Retinal pigment epithelial cell (primary cell): ENCODE results near the gene RAB39A.
"Not testable (repeated sequence)": the region's sequence is repeated elsewhere in the genome, so short reads cannot be mapped to it uniquely, and the experiment has no call there.

Source experiments
- DNase-seq: peaks from one replicate; pipeline ENCODE4 v3.0.0-alpha.2; 2010; ENCODE audit warnings: low read depth
- H3K4me3 ChIP-seq: 2 replicates; pipeline ENCODE4 v1.5.1; 2011; ENCODE audit warnings: mild to moderate bottlenecking, low read length, control low read depth, moderate library complexity
- TF ChIP-seq, protein P1 (sequence below): conservative IDR thresholded peaks from 2 replicates; pipeline ENCODE4 v1.5.1; 2011; ENCODE audit warnings: low read depth, low read length, control low read depth, inconsistent platforms

Gene RAB39A

DNA sequence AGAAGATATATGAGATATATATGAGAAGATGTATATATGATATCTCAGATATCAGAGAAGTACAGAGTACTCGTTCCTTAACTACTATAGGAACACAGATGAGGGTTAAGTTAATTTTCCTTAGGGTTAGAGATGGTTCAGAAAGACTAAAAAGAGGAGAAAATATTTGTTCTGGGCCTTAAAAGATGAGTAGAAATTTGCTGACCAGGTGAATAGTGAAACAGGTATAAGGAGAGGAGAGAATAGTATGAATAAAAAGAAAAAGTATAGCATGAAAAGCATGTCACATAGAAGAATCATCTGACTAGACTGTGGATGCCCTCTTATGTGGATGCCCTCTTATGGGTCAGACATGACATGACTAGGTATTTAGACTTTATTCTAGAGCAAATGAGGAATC is 6.3 kb upstream of the RAB39A start:
- no peak overlapping the region for H3K4me3 ChIP-seq
- TF ChIP-seq, protein P1, sequence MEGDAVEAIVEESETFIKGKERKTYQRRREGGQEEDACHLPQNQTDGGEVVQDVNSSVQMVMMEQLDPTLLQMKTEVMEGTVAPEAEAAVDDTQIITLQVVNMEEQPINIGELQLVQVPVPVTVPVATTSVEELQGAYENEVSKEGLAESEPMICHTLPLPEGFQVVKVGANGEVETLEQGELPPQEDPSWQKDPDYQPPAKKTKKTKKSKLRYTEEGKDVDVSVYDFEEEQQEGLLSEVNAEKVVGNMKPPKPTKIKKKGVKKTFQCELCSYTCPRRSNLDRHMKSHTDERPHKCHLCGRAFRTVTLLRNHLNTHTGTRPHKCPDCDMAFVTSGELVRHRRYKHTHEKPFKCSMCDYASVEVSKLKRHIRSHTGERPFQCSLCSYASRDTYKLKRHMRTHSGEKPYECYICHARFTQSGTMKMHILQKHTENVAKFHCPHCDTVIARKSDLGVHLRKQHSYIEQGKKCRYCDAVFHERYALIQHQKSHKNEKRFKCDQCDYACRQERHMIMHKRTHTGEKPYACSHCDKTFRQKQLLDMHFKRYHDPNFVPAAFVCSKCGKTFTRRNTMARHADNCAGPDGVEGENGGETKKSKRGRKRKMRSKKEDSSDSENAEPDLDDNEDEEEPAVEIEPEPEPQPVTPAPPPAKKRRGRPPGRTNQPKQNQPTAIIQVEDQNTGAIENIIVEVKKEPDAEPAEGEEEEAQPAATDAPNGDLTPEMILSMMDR: no peak
- DNase-seq: no peak

DNA sequence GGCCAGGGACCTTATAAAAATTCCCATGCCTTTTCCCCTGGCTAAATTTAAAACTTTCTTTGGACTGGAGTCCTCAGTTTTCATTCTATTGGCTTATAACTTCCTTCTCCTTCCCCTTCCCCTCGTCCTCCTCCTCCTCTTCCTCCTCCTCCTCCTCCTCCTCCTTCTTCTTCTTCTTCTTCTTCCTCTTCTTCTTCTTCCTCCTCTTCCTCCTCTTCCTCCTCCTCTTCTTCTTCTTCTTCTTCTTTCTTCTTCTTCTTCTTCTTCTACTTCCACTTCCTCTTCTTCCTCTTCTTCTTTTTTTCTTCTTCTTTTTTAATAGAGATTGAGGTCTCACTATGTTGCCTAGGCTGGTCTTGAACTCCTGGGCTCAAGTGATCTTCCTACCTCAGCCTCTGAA is 4.7 kb upstream of the RAB39A start:
- H3K4me3 ChIP-seq, DNase-seq: not testable (repeated sequence)

DNA sequence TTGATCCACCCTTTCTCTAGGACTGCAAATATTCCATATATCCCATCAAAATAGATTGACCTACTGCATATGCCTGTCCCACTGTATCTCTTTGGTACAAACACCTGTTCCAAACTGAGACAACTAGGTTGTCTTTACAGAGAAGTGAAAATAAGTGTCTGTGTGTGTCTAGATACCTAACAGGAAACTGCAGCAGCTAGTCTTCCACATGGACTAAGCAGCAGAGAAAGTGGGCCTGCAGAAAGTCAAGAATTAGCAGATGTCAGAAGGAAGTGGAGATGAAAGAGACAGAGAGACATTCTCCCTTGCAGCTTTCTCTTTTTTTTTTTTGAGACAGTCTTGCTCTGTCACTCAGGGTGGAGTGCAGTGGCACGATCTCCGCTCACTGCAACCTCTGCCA is 3.9 kb upstream of the RAB39A start:
- TF ChIP-seq, protein P1: no peak
- H3K4me3 ChIP-seq: no peak overlapping the region
- DNase-seq: no peak

DNA sequence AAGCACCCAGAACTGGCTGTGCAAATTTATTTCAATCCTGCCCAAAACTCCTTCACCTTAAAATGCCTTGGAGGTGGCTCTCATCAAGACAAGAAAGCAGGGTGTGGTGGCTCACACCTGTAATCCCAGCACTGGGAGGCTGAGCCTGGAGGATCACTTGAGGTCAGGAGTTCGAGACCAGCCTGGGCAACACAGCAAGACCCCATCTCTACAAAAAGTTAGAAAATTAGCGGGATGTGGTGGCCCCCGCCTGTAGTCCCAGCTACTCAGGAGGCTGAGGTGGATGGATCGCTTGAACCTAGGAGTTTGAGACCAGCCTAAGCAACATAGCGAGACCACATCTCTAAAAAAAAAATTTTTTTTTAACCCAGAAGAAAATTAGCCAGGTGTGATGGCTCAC is 689 bp upstream of the RAB39A start:
- peak overlapping the region; percentile 47 for H3K4me3 ChIP-seq
- TF ChIP-seq, protein P1: no peak
- DNase-seq: no peak

DNA sequence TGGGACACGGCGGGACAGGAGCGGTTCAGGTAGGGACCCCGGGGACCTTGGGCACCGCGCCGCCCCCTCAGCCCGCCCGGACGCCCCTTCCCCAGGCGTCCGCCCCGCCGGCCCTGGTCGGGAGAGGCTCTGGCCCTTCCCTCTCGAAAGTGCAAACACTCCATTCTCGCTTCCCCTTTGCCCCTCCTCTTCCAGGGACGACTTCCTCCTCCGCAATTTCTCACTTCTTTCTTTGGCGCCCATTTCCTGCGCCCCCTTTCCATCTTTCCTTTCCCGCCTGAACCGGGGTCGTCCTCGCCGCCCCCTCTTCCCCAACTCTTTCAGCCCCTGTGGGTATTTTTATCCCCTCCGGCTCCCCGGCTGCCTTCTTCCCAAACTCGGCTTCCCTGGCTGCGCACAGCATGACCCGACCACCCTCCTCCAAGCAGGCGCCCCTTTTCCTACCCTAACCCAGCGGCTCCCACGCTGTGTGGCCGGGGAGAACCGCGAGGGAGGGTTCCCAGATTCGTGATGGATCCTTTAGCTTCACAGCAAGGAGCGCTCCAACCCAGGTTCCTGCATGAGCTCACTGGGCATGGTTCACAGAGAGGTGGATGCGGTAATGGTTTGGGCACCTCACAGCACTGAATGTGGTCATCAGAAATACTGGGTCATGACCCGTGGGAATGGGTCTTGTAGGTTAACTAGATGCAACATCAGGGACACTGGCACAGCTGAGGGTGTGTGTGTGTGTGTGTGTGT is 689 bp downstream of the RAB39A start:
- peak overlapping the region; percentile 52 for H3K4me3 ChIP-seq
- no peak for DNase-seq

DNA sequence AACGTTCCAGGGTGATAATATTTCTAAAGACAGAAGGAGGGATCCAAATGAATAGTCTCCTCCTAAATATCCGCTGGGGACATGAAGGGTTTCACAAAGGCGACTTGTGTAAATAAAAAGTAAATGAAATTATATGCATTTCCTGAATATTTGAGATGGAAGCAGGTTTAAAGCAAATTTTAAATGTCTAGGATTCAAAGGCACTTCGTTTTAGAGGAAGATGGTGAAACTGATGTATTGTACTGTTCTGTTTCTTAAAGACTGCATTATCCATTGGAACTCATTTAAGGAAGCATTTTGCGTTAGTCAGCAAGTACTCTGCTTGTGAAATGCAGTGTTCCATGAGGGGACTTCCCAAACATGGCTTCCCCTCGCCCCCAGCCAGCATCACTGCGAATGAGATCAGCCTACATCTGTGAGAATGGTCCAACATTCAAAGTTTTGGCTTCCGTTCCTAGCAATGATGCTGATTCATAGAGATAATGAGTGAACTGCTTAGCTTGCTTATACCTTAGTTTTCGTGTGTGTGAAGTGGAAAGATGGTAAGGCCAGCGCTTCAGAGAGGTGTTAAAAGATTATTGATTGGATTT is 1.5 kb downstream of the RAB39A start:
- TF ChIP-seq, protein P1: no peak
- no peak for DNase-seq
- H3K4me3 ChIP-seq: no peak overlapping the region

More for the DNA sequence above, 689 bp downstream of the RAB39A start:
- TF ChIP-seq, protein P1: no peak

DNA sequence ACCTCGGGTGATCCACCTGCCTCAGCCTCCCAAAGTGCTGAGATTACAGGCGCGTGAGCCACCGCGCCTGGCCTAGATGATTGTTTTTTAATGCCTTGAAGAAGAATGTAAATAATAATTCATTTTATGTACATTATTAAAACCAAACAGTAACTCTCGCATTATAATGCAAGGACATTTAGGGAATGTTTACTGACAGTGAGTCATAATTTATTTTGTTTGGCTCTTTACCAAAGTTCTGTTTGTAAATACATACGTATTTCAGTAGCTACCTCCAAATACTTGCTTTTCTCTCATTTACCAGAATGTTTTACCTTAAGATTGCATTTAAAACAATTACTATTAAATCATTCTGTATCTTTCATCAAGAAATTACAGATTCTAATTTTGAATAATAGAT is 3.0 kb downstream of the RAB39A start:
- TF ChIP-seq, protein P1: no peak

More for the DNA sequence above, 3.0 kb downstream of the RAB39A start:
- H3K4me3 ChIP-seq: no peak overlapping the region
- no peak for DNase-seq
